ENCODE results near the gene XYLB.

DNA sequence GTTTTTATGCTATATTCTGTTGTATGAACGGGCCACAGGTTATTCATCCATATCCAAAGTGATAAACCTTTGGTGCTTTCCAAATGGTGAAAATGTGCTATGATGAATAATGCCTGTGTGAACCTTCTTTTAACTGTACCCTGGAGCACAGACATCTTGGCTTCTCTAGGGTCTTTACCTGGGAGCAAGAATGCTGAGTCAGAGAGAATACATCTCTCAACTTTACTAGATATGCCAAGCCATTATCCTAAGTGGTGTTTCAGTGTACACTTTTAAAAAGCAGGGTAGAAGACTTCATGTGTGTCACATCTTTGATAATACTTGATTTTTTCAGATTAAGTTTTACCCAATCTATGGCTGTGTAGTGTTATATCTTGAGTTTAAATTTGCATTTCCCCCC is 23.5 kb upstream of the XYLB start:
- TF ChIP-seq POLR2A (IDR thresholded peaks at IDR 0.05), result no peak
- no peak for TF ChIP-seq CTCF (IDR thresholded peaks at IDR 0.05)
